ENCODE results near the gene SLC5A11.

Gene SLC5A11

DNA sequence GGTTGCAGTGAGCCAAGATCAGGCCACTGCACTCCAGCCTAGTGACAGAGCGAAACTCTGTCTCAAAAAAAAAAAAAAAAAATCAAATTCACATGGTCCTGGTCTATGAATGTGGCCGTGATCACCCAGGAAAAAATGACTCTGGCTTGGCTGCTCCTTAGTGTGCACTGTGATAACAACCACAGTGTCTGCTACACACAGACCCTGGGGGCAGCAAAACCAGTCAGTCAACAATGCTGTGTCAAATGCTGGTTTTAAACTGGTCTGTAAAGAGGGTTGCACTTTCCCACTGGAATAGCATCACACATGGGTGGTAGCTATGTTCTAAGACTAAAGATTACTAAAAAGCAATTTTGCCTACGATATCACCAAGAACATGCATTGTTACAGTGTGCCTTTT is 98.4 kb downstream of the SLC5A11 start (continued):
- TF ChIP-seq, protein P1, sequence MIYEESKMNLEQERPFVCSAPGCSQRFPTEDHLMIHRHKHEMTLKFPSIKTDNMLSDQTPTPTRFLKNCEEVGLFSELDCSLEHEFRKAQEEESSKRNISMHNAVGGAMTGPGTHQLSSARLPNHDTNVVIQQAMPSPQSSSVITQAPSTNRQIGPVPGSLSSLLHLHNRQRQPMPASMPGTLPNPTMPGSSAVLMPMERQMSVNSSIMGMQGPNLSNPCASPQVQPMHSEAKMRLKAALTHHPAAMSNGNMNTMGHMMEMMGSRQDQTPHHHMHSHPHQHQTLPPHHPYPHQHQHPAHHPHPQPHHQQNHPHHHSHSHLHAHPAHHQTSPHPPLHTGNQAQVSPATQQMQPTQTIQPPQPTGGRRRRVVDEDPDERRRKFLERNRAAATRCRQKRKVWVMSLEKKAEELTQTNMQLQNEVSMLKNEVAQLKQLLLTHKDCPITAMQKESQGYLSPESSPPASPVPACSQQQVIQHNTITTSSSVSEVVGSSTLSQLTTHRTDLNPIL (CRISPR knock-in tag; IDR thresholded peaks at IDR 0.05; ENCODE audit: low read depth): no peak
- no peak for TF ChIP-seq ZNF565 (CRISPR knock-in tag; conservative IDR thresholded peaks at IDR 0.05; ENCODE audit: low read depth)
- TF ChIP-seq ZFP30 (CRISPR knock-in tag; IDR thresholded peaks at IDR 0.05): no peak
- TF ChIP-seq ZNF70 (CRISPR knock-in tag; IDR thresholded peaks at IDR 0.05): no peak
- TF ChIP-seq RARB (CRISPR knock-in tag; IDR thresholded peaks at IDR 0.05): no peak
- TF ChIP-seq GLIS3 (CRISPR knock-in tag; IDR thresholded peaks at IDR 0.05): no peak
- TF ChIP-seq, protein P2, sequence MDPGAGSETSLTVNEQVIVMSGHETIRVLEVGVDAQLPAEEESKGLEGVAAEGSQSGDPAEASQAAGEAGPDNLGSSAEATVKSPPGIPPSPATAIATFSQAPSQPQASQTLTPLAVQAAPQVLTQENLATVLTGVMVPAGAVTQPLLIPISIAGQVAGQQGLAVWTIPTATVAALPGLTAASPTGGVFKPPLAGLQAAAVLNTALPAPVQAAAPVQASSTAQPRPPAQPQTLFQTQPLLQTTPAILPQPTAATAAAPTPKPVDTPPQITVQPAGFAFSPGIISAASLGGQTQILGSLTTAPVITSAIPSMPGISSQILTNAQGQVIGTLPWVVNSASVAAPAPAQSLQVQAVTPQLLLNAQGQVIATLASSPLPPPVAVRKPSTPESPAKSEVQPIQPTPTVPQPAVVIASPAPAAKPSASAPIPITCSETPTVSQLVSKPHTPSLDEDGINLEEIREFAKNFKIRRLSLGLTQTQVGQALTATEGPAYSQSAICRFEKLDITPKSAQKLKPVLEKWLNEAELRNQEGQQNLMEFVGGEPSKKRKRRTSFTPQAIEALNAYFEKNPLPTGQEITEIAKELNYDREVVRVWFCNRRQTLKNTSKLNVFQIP (CRISPR knock-in tag; IDR thresholded peaks at IDR 0.05; ENCODE audit: borderline replicate concordance, low read depth): no peak
- TF ChIP-seq TCF4 (CRISPR knock-in tag; IDR thresholded peaks at IDR 0.05; ENCODE audit: borderline replicate concordance): no peak
- no peak for TF ChIP-seq OSR1 (CRISPR knock-in tag; IDR thresholded peaks at IDR 0.05)

DNA sequence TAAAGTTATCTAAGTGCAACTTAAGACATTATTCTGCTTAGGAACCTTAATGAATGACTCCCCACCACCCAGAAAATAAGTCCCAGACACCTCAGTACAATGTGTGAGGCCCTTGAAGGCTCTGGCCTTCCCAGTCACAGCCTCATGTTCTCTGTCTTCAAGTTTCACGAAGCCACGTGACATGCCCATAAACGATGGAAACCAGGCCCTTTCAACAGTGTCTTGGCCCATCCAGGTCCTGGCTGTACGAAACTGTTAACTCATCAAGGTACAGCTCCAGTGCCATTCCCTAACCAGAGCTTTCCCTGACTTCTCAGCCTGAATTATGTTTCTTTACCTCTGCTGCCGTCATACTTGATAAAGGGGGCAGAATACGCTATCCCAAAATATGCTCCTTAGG is 100.4 kb downstream of the SLC5A11 start:
- TF ChIP-seq ESRRG (CRISPR knock-in tag; IDR thresholded peaks at IDR 0.05): no peak
- no peak for TF ChIP-seq ZNF8 (CRISPR knock-in tag; IDR thresholded peaks at IDR 0.05)
- TF ChIP-seq ZC3H10 (CRISPR knock-in tag; IDR thresholded peaks at IDR 0.05): no peak
- TF ChIP-seq ZFP30 (CRISPR knock-in tag; IDR thresholded peaks at IDR 0.05): no peak
- TF ChIP-seq PPARA (CRISPR knock-in tag; IDR thresholded peaks at IDR 0.05; ENCODE audit: borderline replicate concordance): no peak
- TF ChIP-seq TOX (CRISPR knock-in tag; IDR thresholded peaks at IDR 0.05; ENCODE audit: borderline replicate concordance): no peak
- TF ChIP-seq ZNF565 (CRISPR knock-in tag; conservative IDR thresholded peaks at IDR 0.05; ENCODE audit: low read depth): no peak
- TF ChIP-seq, protein P3, sequence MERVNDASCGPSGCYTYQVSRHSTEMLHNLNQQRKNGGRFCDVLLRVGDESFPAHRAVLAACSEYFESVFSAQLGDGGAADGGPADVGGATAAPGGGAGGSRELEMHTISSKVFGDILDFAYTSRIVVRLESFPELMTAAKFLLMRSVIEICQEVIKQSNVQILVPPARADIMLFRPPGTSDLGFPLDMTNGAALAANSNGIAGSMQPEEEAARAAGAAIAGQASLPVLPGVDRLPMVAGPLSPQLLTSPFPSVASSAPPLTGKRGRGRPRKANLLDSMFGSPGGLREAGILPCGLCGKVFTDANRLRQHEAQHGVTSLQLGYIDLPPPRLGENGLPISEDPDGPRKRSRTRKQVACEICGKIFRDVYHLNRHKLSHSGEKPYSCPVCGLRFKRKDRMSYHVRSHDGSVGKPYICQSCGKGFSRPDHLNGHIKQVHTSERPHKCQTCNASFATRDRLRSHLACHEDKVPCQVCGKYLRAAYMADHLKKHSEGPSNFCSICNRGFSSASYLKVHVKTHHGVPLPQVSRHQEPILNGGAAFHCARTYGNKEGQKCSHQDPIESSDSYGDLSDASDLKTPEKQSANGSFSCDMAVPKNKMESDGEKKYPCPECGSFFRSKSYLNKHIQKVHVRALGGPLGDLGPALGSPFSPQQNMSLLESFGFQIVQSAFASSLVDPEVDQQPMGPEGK (CRISPR knock-in tag; IDR thresholded peaks at IDR 0.05; ENCODE audit: borderline replicate concordance): no peak
- TF ChIP-seq SNAI2 (CRISPR knock-in tag; IDR thresholded peaks at IDR 0.05): no peak
- ATAC-seq: no peak

DNA sequence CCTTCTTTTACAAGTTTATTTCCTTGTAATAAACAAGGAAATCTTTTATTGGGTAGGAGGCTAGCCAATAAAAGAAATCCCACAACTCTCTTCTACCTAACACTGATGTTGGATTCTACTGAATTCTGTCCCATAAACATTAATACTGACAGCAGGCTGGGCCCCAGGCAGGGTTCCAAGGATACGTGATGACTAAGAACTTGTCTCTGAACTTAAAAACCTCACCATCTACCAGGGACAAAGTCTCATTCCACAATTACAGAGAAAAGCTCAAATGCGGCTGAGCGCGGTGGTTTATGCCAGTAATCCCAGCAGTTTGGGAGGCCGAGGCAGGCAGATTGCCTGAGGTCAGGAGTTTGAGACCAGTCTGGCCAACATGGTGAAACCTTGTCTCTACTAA is 104.5 kb downstream of the SLC5A11 start:
- TF ChIP-seq SNAI2 (CRISPR knock-in tag; IDR thresholded peaks at IDR 0.05): no peak
- no peak for TF ChIP-seq ZNF70 (CRISPR knock-in tag; IDR thresholded peaks at IDR 0.05)
- TF ChIP-seq, protein P4, sequence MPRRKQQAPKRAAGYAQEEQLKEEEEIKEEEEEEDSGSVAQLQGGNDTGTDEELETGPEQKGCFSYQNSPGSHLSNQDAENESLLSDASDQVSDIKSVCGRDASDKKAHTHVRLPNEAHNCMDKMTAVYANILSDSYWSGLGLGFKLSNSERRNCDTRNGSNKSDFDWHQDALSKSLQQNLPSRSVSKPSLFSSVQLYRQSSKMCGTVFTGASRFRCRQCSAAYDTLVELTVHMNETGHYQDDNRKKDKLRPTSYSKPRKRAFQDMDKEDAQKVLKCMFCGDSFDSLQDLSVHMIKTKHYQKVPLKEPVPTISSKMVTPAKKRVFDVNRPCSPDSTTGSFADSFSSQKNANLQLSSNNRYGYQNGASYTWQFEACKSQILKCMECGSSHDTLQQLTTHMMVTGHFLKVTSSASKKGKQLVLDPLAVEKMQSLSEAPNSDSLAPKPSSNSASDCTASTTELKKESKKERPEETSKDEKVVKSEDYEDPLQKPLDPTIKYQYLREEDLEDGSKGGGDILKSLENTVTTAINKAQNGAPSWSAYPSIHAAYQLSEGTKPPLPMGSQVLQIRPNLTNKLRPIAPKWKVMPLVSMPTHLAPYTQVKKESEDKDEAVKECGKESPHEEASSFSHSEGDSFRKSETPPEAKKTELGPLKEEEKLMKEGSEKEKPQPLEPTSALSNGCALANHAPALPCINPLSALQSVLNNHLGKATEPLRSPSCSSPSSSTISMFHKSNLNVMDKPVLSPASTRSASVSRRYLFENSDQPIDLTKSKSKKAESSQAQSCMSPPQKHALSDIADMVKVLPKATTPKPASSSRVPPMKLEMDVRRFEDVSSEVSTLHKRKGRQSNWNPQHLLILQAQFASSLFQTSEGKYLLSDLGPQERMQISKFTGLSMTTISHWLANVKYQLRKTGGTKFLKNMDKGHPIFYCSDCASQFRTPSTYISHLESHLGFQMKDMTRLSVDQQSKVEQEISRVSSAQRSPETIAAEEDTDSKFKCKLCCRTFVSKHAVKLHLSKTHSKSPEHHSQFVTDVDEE (CRISPR knock-in tag; IDR thresholded peaks at IDR 0.05): no peak
- TF ChIP-seq OSR1 (CRISPR knock-in tag; IDR thresholded peaks at IDR 0.05): no peak
- TF ChIP-seq ZNF565 (CRISPR knock-in tag; conservative IDR thresholded peaks at IDR 0.05; ENCODE audit: low read depth): no peak
- TF ChIP-seq ZNF8 (CRISPR knock-in tag; IDR thresholded peaks at IDR 0.05): no peak
- no peak for TF ChIP-seq CSDC2 (CRISPR knock-in tag; IDR thresholded peaks at IDR 0.05)
- ATAC-seq: peak; percentile 83

DNA sequence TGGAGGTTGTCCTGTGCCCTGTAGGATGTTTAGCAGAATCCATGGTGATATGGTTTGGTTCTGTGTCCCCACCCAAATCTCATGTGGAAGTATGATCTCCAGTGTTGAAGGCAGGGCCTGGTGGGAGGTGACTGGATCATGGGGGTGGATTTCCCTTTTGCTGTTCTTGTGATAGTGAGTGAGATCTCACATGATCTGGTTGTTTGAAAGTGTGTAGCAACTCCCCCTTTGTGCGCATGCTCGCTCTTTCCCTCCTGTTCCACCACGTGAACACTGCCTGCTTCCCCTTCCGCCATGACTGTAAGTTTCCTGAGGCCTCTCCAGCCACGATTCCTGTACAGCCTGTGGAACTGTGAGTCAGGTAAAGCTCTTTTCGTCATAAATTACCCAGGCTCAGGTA is 107.5 kb downstream of the SLC5A11 start:
- no peak for ATAC-seq
- TF ChIP-seq RARB (CRISPR knock-in tag; IDR thresholded peaks at IDR 0.05) (no peak), ZC3H10 (CRISPR knock-in tag; IDR thresholded peaks at IDR 0.05) (no peak), ZNF70 (CRISPR knock-in tag; IDR thresholded peaks at IDR 0.05) (no peak), ZFP30 (CRISPR knock-in tag; IDR thresholded peaks at IDR 0.05) (no peak), GLIS3 (CRISPR knock-in tag; IDR thresholded peaks at IDR 0.05) (no peak), ZFP3 (CRISPR knock-in tag; IDR thresholded peaks at IDR 0.05) (no peak), ISL1 (CRISPR knock-in tag; IDR thresholded peaks at IDR 0.05) (no peak), PPARA (CRISPR knock-in tag; IDR thresholded peaks at IDR 0.05; ENCODE audit: borderline replicate concordance) (no peak), TCF4 (CRISPR knock-in tag; IDR thresholded peaks at IDR 0.05; ENCODE audit: borderline replicate concordance) (no peak), BACH2 (CRISPR knock-in tag; IDR thresholded peaks at IDR 0.05; ENCODE audit: borderline replicate concordance) (no peak), ZNF565 (CRISPR knock-in tag; conservative IDR thresholded peaks at IDR 0.05; ENCODE audit: low read depth) (no peak), OSR1 (CRISPR knock-in tag; IDR thresholded peaks at IDR 0.05) (no peak)
- TF ChIP-seq, protein P2 (CRISPR knock-in tag; IDR thresholded peaks at IDR 0.05; ENCODE audit: borderline replicate concordance, low read depth): no peak
- TF ChIP-seq, protein P3 (CRISPR knock-in tag; IDR thresholded peaks at IDR 0.05; ENCODE audit: borderline replicate concordance): no peak
- TF ChIP-seq, protein P5, sequence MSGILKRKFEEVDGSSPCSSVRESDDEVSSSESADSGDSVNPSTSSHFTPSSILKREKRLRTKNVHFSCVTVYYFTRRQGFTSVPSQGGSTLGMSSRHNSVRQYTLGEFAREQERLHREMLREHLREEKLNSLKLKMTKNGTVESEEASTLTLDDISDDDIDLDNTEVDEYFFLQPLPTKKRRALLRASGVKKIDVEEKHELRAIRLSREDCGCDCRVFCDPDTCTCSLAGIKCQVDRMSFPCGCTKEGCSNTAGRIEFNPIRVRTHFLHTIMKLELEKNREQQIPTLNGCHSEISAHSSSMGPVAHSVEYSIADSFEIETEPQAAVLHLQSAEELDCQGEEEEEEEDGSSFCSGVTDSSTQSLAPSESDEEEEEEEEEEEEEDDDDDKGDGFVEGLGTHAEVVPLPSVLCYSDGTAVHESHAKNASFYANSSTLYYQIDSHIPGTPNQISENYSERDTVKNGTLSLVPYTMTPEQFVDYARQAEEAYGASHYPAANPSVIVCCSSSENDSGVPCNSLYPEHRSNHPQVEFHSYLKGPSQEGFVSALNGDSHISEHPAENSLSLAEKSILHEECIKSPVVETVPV (CRISPR knock-in tag; IDR thresholded peaks at IDR 0.05): no peak
